ENCODE measurements around the gene FRMD7. TPM values are rescaled to one million over a fixed set of nuclear protein-coding genes. Genes with fewer than 3 reads are reported as not detected.
A peak's percentile ranks its signal among the peaks of the same experiment; 100 is the strongest.

The FRMD7 gene
- total RNA-seq, 1 donor = not detected

DNA sequence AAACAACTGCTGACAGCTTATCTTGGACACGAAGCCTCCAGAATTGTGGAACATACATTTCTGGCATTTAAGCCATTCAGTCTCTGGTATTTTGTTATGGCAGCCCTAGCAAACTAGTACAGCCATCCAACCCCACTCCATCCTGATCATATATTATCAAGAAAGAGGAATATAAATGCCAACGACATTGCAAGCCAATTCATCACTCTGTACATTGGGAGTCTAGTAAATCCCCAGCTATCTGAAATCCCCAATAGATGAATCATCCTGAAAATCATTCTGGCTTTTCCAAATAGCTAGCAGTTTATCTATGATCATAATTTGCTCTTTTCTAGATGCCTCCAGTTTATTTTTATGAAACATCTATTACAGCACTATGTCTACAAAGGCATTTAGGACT is 41.1 kb downstream of the FRMD7 start:
- peak; percentile 29 for DNase-seq (ENCODE audit: low read depth)

DNA sequence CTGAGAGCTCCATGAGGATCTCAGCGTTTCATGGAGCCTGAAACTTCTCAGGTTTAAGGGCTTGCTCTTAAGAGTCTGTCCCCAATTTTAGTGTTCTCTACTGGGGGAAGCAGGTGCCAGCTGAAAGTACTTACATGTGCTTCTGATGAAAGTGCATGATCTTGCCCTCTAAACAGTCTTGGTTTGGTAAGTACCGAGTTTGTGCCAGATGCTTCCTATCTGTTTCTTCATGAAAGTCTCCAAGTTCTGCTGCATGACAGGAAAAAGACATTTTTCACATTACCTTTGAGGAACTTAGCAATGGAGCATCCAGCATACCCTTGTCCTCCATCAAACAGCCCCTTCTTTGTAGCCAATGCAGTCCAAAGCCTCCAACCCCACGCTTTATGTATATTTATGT is 42.0 kb downstream of the FRMD7 start:
- H3K4me3 ChIP-seq (ENCODE audit: low read depth, low read length) = no peak overlapping the region
- no peak for DNase-seq (ENCODE audit: low read depth)
- TF ChIP-seq, protein P1, sequence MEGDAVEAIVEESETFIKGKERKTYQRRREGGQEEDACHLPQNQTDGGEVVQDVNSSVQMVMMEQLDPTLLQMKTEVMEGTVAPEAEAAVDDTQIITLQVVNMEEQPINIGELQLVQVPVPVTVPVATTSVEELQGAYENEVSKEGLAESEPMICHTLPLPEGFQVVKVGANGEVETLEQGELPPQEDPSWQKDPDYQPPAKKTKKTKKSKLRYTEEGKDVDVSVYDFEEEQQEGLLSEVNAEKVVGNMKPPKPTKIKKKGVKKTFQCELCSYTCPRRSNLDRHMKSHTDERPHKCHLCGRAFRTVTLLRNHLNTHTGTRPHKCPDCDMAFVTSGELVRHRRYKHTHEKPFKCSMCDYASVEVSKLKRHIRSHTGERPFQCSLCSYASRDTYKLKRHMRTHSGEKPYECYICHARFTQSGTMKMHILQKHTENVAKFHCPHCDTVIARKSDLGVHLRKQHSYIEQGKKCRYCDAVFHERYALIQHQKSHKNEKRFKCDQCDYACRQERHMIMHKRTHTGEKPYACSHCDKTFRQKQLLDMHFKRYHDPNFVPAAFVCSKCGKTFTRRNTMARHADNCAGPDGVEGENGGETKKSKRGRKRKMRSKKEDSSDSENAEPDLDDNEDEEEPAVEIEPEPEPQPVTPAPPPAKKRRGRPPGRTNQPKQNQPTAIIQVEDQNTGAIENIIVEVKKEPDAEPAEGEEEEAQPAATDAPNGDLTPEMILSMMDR (IDR thresholded peaks at IDR 0.05; ENCODE audit: insufficient read depth, low read length) = no peak

More for the DNA sequence above, 41.1 kb downstream of the FRMD7 start:
- no peak overlapping the region for H3K4me3 ChIP-seq (ENCODE audit: low read depth, low read length)
- TF ChIP-seq, protein P1 (IDR thresholded peaks at IDR 0.05; ENCODE audit: insufficient read depth, low read length) = no peak

DNA sequence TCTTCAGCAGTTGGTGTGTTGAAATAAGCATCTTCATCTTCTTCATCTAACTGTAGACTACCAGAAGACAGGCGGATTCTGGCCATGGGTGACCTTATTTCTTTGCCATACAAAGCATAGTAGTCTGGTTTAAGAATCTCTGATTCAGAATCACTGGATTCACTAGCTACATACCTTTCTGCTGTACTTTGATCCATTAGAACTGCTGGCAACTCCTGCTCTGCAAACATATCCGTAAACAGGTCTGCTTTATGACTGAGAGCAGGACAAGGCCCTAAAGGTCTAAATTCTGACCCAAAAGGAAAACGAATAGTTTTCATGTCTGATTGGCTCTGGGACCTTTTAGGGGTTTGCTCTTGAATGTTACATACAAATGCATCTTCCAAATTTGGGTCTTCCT is 49.9 kb downstream of the FRMD7 start:
- DNase-seq (ENCODE audit: low read depth) = no peak
- TF ChIP-seq, protein P1 (IDR thresholded peaks at IDR 0.05; ENCODE audit: insufficient read depth, low read length) = no peak
- H3K4me3 ChIP-seq (ENCODE audit: low read depth, low read length) = no peak overlapping the region

DNA sequence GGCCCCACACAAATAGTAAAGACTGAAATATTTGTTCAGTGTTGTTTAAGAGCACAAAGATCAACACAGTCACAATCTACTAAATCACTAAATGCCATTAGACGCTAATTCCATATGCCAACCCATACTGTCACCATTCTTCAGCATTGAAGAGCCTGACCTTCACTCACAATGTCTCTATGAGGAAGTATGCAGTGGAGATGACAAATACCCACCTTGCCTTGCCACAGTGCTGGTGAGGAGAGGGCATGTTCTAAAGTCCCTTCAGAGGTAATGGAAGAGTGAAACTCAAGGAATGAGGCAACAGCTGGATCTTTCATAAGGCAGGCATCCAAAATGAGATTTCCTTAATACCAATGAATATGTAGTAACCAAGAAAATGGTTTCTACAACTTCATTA is 50.4 kb downstream of the FRMD7 start:
- TF ChIP-seq, protein P1 (IDR thresholded peaks at IDR 0.05; ENCODE audit: insufficient read depth, low read length) = no peak
- DNase-seq (ENCODE audit: low read depth) = no peak
- H3K4me3 ChIP-seq (ENCODE audit: low read depth, low read length) = no peak overlapping the region

DNA sequence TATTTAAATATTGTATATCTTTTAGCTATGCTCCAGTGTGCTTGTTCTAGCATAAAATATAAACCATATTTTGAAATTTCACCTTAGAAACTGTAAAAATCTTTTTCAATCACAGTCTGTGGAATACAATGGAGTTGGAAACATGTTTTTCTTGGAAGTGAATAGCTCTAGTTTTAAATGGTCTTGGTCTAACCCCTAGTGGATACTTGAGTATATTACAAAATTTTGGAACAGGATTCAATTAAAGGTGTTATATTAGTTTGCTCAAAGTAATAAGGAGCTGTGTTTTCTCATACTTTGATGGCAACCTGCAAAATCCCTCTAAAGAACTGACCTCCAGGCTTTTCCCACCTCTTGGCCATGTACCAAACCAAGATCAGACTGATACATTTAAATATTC is 56.6 kb downstream of the FRMD7 start:
- DNase-seq (ENCODE audit: low read depth) = peak; percentile 31
- TF ChIP-seq, protein P1 (IDR thresholded peaks at IDR 0.05; ENCODE audit: insufficient read depth, low read length) = peak; percentile 36
- no peak overlapping the region for H3K4me3 ChIP-seq (ENCODE audit: low read depth, low read length)

DNA sequence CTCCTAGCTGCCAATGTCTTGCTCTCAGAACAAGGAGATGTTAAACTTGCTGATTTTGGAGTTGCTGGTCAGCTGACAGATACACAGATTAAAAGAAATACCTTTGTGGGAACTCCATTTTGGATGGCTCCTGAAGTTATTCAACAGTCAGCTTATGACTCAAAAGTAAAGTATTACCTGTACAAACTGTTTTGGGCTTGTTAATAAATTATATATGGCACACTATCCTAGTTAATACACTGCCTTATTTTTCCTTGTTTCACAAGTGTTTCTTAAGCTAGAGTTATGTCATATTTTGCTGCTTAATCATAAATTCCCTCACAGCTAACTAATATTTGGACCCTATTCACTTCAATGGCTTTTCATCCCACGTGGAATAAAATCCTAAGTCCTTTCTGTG is 59.4 kb downstream of the FRMD7 start:
- H3K4me3 ChIP-seq (ENCODE audit: low read depth, low read length) = no peak overlapping the region
- no peak for DNase-seq (ENCODE audit: low read depth)
- TF ChIP-seq, protein P1 (IDR thresholded peaks at IDR 0.05; ENCODE audit: insufficient read depth, low read length) = no peak

DNA sequence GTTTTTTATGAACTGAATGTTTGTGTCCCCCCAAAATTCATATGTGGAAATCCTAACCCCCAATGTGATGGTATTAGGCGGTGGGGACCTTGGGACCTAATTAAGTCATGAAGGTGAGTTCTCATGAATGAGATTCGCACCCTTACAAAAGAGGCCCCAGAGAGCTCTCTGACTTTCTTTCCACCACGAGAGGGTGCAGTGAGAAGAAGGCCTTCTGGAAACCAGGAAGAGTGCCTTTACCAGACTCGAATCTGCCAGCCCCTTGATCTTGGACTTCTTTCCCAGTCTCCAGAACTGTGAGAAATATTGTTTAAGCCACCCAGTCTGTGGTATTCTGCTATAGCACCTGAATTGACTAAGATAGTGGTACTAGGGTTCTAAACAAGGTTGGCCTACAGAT is 64.0 kb downstream of the FRMD7 start:
- H3K4me3 ChIP-seq (ENCODE audit: low read depth, low read length) = no peak overlapping the region
- DNase-seq (ENCODE audit: low read depth) = no peak
- TF ChIP-seq, protein P1 (IDR thresholded peaks at IDR 0.05; ENCODE audit: insufficient read depth, low read length) = no peak
